ENCODE measurements around the gene KMT2E.
A peak's percentile ranks its signal among the peaks of the same experiment; 100 is the strongest.
"Not testable (repeated sequence)": the region's sequence is repeated elsewhere in the genome, so short reads cannot be mapped to it uniquely, and the experiment has no call there.

Gene KMT2E

DNA sequence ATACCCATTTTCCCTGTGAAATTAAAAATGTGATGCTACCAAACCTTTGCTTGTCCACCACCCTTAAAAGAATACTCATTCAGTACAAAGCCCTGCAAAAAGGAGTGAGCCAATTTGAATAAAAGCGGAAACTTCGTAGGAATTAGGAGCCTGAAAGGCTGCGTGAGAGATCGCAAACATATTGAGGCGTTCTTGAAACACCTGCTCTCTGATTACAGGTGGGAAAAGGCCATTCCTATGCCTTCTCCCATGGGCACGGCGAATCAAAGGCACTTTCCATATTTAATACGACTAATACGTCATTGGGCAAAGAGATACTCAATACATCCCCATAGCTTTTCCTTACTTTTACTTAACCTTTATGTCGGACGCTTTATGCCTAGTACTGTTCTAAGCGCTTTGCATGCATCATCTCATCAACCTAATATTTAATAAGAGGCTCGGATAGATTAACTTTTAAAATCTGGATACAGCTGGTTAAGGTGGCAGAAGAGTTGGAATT lies 30.9 kb upstream of the KMT2E start:
- no peak for DNase-seq (ENCODE audit: low read depth in 2 of 2)

- DNase-seq (ENCODE audit: low read depth in 2 of 2), result peak; percentile 77 to 83
Measured at GRCh38 chr7:104983578-104984539, 30.1 kb upstream of the KMT2E start.

DNA sequence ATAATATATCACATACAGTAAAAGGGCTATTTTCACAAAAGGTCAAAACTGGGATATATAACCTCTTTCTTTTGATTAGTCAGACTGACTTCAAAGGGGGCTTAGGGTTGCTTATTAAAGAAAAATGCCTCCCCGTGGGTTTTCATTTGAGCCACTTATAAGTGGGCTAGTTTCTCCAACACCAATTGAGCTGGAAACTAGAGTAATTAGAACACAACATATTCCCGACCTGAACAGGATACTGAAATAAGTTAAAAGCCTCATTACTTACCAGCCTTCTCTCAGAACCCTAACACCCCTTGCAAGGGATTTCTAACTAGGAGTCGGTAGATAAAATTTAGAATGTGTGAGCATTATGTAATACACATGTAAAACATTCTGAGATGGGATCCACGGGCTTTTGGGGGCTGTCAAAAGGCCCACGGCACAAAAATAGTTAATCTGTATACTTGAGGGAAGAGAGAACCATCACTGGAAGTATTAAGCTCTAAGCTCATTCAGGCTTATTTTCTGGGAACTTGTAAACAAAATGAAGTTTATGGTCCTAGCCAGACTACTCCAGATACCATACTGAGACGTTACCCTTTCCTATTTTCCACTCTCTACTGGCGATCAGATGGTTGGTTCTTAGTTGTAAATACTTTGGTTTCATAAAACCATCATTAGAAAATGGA lies 29.3 kb upstream of the KMT2E start:
- DNase-seq (ENCODE audit: low read depth in 2 of 2), result no peak

DNA sequence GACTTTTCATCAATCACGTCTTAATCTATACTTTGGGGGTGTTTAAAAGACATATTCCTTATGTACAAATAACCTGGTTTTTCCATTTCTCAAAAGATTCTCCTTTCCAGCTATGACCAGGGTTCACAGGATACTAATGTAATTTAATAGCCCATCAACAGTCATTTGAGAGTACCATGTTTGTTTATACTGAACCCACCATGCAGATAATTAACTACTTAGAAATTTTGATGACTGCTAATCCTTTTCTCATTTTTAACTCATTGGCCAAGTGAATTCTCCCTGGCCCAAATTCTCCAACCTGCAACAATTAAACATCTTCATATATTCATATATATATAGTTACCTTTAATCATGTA lies 28.8 kb upstream of the KMT2E start:
- DNase-seq (ENCODE audit: low read depth in 2 of 2), result no peak

DNA sequence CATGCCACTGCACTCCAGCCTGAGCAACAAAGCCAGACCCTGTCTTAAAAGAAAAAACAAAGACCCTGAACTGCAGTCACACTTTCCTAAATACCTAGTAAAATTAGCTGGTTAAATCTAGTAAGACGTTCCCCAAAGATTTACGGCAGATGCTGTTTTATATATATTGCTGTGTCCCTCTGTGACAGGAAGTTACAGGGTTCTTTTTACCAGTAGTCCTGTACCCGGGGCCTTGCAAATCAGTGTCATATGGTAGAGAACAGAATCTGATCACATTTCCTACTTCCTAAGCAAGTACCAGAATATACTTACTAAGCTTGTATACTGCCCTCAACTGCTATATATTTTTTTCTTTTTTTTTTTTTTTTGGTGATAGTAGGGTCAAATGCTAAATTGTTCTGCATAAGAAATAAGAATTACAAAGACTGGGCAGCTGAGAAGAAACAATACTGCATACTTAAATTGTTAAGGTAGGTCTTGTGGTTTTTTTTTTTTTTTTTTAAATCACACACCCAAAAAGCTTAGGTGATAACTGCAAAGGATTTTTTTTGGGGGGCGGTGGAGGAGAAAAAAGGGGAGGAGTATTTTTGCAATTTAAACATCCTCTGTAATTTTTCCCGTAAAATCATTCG lies 27.3 kb upstream of the KMT2E start:
- no peak for DNase-seq (ENCODE audit: low read depth in 2 of 2)

DNA sequence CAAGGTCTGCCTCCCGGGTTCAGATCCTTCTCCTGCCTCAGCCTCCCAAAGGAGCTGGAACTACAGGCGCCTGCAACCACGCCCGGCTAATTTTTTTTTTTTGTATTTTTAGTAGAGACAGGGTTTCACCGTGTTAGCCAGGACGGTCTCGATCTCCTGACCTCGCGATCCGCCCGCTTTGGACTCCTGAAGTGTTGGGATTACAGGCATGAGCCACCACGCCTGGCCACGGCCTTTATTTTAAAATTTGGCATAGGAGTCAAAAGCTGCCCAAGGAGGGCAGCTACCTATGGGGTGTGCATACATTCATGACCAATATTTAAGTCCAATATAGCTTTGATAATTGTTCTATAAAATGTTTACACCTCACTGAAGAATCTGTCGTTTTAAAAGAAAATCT lies 26.6 kb upstream of the KMT2E start:
- not testable (repeated sequence) for DNase-seq (ENCODE audit: low read depth in 2 of 2)

DNA sequence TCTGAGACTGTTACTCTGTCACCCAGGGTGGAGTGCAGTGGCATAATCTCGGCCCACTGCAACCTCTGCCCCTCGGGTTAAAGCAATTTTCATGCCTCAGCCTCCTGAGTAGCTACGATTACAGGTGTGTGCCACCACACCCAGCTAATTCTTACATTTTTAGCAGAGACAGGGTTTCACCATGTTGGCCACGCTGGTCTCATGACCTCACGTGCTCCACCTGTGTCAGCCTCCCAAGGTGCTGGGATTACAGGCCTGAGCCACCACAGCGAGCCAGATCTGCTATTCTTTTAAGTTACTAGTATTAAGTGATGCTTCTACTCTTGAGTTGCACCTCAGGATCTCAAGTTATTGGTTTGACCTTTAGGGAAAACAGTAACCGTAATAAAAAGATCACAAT lies 23.0 kb upstream of the KMT2E start:
- DNase-seq (ENCODE audit: low read depth in 2 of 2), result no peak

DNA sequence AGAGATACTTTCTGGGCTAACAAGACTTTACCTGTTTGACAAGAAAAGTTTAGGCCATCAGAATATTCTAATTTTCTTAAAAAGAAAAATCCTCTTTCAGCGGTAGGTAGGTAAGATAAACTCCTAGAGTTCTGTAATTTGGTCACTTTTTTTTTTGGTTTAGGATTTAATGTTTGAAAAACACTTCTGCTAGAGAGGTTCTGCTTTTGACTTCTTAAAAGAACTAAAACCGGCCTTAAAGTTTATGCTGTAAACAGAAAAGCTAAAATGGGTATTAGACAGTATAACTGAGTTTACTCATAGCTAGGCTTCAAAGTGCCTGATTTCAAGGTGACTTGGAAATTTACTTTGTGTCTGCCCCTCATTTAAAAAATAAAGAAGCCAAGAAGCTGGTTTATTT lies 21.7 kb upstream of the KMT2E start:
- DNase-seq (ENCODE audit: low read depth in 2 of 2), result no peak

DNA sequence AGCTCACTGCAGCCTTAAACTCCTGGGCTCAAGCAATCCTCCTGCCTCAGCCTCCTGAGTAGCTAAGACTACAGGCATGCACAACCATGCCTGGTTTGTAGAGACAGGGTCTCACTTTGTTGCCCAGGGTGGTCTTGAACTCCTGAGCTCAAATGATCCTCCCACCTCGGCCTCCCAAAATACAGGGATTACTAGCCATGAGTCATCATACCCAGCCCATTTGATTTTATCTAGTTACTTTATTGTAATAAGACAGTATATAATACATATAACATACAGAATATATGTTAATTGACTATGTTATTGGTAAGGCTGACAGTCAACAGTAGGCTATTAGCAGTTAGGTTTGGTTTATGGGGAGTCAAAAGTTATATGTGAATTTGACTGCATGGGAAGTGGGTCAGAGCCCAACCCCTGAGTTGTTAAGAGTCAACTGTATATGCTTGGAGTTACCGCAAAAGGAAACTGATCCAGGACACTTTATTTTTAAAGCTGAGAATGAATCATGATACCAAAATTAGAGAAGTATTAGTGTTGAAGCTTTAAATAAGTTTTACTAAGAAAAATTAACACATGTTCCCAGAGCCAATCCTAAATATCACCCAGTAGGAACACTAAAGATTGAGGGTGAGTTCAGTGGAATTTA lies 20.7 kb upstream of the KMT2E start:
- no peak for DNase-seq (ENCODE audit: low read depth in 2 of 2)

DNA sequence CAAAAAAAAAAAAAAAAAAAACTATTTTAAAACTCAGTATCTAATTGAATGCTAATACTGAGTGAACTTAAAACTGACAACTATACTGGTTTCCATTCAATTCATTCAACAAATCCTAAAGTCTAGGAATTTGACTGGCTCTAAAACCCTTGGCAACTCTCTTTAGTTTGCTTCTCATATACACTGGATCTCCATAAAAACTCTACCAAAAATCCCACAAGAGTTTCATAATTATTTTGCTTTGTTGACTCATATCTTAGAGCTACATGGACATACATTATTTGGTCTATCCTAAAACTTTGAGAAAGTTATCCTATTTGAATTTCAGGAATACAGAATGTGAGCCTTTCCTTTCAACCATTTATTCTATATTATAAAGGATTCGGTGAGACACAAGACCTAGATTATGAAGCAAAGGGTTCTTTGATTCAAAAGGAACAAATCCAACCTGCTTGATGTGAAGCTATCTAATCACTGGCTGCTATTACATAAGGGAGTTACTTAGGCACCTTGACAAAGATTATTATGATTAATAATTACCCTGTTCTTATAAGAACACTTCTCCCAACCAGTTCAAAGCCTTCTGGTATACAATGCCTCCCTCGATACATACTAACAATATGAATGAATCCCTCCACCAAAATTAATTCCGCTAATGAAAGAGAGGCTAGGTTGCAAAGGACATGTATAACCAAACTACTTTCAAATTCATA lies 15.8 kb upstream of the KMT2E start:
- no peak for DNase-seq (ENCODE audit: low read depth in 2 of 2)

GRCh38 chr7:105000200-105000599 lies 13.8 kb upstream of the KMT2E start:
- DNase-seq (ENCODE audit: low read depth in 2 of 2), result no peak

DNA sequence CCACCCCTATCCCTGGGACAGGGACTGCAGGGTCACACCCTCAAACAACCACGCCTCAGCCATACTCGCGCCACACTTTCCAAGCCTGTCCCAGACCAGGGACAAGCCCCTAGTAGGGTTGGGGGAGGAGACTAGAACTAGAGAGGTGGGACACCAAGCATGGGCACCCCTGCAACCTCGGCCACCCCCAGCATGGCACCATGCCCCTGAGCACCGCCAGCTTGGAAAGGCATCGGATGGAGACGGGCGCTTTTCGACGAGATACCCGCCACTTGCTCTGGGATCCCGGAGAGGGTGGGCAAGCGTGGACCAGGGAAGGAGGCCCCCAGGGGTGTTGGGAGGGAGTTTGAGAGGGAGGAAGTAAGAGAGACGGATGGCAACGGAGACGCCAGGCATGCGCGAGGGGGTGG lies 13.1 kb upstream of the KMT2E start:
- no peak for DNase-seq (ENCODE audit: low read depth in 2 of 2)

DNA sequence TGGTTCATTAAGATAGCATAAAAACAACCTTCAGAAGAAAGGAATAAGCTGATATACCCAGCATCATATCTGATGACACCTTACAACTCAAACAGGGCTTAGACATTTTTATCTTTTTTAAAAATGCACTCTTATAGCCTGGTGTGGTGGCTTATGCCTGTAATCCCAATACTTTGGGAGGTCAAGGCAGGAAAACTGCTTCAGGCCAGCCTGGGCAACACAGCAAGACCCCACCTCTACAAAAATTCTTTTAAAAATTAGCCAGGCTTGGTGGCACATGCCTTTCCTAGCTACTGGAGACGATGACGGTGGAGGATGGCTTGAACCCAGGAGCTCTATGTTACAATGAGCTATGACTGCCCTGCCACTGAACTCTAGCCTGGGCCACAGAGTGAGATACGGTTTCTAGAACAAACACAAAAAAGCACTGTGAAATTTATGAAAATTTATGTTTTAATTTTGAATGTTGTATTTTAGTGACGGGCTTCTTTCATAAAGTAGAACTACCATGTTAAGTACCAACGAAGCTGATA lies 12.3 kb upstream of the KMT2E start:
- no peak for DNase-seq (ENCODE audit: low read depth in 2 of 2)

- peak in 1 of 2 donors; percentile 28 for DNase-seq (ENCODE audit: low read depth in 2 of 2)
Measured at GRCh38 chr7:105003275-105003674, 10.7 kb upstream of the KMT2E start.

DNA sequence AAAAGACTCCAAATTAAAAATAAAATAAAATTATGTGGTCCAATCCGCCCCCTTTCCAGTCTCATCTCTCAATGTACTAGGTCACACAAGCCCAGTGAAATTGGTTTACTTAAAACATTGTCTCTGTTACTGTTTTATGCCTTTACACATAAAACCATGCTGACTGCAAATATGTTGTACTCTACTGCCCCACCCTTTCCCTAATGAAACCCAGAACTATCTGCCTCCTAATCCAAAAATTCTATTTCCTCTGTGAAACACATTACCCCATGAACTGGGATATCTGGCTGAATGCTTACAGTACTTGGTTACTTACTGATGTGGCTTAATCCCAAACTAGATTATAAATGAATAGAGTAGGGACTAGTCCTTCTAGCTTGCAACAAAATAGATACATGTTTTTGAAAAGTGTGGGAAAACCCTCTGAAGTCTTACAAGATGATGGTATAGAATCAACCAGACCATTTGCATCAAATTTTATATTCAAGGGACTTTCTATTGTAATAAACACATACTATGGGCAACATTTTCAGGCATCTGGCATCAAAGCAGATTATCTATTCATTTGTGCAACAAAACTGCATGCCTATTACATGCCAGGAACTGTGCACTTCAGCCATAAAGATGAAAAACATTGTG lies 10.0 kb upstream of the KMT2E start:
- no peak for DNase-seq (ENCODE audit: low read depth in 2 of 2)

DNA sequence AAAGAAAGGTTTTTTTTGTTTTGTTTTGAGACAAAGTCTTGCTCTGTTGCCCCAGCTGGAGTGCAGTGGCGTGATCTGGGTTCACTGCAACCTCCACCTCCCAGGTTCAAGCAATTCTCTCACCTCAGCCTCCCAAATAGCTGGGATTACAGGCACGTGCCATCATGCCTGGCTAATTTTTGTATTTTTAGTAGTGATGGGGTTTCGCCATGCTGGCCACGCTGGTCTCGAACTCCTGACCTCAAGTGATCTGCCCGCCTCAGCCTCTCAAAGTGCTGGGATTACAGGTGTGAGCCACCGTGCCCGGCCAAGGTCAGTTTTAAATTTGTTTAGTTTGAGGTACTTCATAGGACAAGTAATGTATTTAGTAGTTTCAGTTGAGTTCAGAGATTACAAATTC lies 9.0 kb upstream of the KMT2E start:
- not testable (repeated sequence) for DNase-seq (ENCODE audit: low read depth in 2 of 2)

DNA sequence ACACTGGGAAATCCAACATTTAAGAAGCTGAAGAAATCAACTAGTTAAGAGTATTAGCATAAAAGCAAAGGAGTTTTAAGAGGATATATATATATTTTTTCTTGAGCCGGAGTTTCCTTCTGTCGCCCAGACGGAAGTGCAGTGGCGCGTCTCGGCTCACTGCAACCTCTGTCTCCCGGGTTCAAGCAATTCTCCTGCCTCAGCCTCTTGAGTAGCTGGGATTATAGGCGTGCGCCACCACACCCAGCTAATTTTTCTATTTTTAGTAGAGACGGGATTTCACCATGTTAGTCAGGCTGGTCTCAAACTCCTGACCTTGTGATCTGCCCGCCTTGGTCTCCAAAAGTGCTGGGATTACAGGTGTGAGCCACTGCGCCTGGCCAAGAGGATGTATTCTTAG lies 8.5 kb upstream of the KMT2E start:
- DNase-seq (ENCODE audit: low read depth in 2 of 2), result not testable (repeated sequence)

DNA sequence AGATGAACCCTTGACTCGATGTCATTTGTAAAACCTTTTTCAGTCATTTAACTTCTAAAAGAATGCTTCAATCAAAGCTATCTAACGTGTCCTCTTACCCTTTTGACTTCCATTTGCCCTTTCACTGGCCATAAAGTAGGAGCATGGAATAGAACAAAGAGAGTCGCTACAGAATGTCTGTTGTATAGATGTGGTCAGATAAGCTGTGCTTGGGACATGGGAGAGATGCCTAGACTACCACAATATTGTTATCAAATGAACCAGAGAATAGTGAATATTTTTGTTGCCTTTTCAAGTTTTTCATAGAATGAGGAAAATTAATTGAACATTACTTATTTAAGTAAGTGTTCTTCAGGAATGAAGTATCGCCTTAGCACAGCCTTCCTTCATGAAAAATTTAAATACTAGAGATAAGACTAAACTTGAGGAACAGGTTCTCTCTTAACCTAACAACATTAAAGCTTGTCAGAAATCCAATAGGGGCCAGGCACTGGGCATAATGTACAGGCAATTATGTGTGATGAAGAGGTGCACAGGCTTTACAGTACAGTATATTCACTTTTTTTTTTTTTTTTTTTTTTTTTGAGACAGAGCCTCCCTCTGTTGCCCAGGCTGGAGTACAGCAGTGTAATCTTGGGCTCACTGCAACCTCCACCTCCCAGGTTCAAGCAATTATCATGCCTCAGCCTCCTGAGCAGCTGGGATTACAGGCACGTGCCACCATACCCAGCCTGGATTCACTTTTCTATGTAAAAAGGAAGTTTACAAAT lies 7.5 kb upstream of the KMT2E start:
- no peak for DNase-seq (ENCODE audit: low read depth in 2 of 2)

GRCh38 chr7:105007298-105007697 lies 6.7 kb upstream of the KMT2E start:
- no peak for DNase-seq (ENCODE audit: low read depth in 2 of 2)

Measured in stimulated activated CD4-positive, alpha-beta T cell treated with anti-CD3 and anti-CD28 coated beads, Interleukin-4, amount 100 ng/mL, for 48 hours (primary cell).